K562 (cell line): ENCODE measurements around the gene RGS17. TPM values are rescaled to one million over a fixed set of nuclear protein-coding genes. Genes with fewer than 3 reads are reported as not detected.

ENCODE experiments used
- ATAC-seq: fragments of 200-7000 bp; cut with Tn5 transposase; 3 replicates; pipeline ENCODE4 v1.9.1; 2020; ENCODE audit warnings: moderate library complexity
- BruUV-seq: library from RNA; stranded (reverse); fragments of 400-500 nt; replicated peaks from 2 replicates; lab custom pipeline; 2021; lab: Mats Ljungman, UMichigan
- CTCF ChIA-PET: fragments of 300-600 bp; formaldehyde crosslinking; extraction: SDS; loops from one replicate; lab custom pipeline; 2021; ENCODE audit warnings: low intra/inter-chr PET ratio; lab: Yijun Ruan, JAX
- POLR2A ChIA-PET: fragments of 300-600, 350-650 bp; sonication (Branson Sonifier 250); formaldehyde crosslinking; extraction: SDS; loops from one replicate; lab custom pipeline; 2021; ENCODE audit warnings: antibody characterized with exemption, inconsistent platforms; lab: Yijun Ruan, JAX
- DNase-seq, 4 experiments: peaks; one replicate each; pipeline versions ENCODE4 v3.0.0 to v3.0.0-alpha.2; 2011 to 2018; ENCODE audit warnings: low spot score in 3 of 4, mixed read lengths in 3 of 4; ENCODE audit errors: extremely low read depth in 1 of 4
- FAIRE-seq: peaks from 2 replicates; lab custom pipeline; 2011; peaks lifted over from hg19 to GRCh38; lab: Jason Lieb, UNC
- H2AFZ ChIP-seq: 2 replicates; pipeline ENCODE4 v1.6.0; 2011; ENCODE audit warnings: low read depth, low read length, control low read depth, inconsistent platforms
- H3K27ac ChIP-seq: fragments of 200-600 bp; 3 replicates; pipeline ENCODE4 v1.8.0; 2011; ENCODE audit warnings: low read depth, mild to moderate bottlenecking, control low read depth, inconsistent platforms, low read length, moderate library complexity, mixed read lengths; ENCODE audit errors: extremely low read depth
- H3K27me3 ChIP-seq, 2 experiments: fragments of 300-600 bp in 1 of 2; 2 replicates in 1 of 2; 3 replicates in 1 of 2; pipeline versions ENCODE4 v1.6.0 to v1.8.0; 2011; ENCODE audit warnings: inconsistent platforms in 2 of 2, low read length in 2 of 2, mild to moderate bottlenecking in 1 of 2, mixed read lengths in 1 of 2, moderate library complexity in 1 of 2; ENCODE audit not compliant: control insufficient read depth in 2 of 2, insufficient read depth in 2 of 2
- H3K36me3 ChIP-seq: fragments of 300-600 bp; 3 replicates; pipeline ENCODE4 v1.8.0; 2011; ENCODE audit warnings: mild to moderate bottlenecking, low read length, inconsistent platforms; ENCODE audit not compliant: control insufficient read depth, insufficient read depth
- H3K4me1 ChIP-seq, 2 experiments: fragments of 200-600 bp in 1 of 2; replicated peaks in 1 of 2; 2 replicates in 1 of 2; 3 replicates in 1 of 2; pipeline versions ENCODE4 v1.5.1 to v1.8.0; 2011; ENCODE audit warnings: inconsistent platforms in 2 of 2, low read length in 2 of 2, mild to moderate bottlenecking in 1 of 2, mixed read lengths in 1 of 2, moderate library complexity in 1 of 2; ENCODE audit not compliant: control insufficient read depth in 2 of 2, insufficient read depth in 2 of 2
- H3K4me2 ChIP-seq: 2 replicates; pipeline ENCODE4 v1.6.1; 2011; ENCODE audit warnings: low read length, control low read depth, inconsistent platforms, mixed read lengths; ENCODE audit not compliant: insufficient read depth
- H3K4me3 ChIP-seq: fragments of 200-600 bp; sonication (generic), shearing (Covaris generic); 2 replicates; pipeline ENCODE4 v1.5.1; 2016; ENCODE audit warnings: control low read depth, inconsistent platforms
- H3K79me2 ChIP-seq: fragments of 200-600 bp; 3 replicates; pipeline ENCODE4 v1.8.0; 2011; ENCODE audit warnings: low read length, inconsistent platforms; ENCODE audit not compliant: control insufficient read depth, insufficient read depth
- H3K9ac ChIP-seq, 2 experiments: 2 replicates each; pipeline versions ENCODE4 v1.6.0 to v1.6.1; 2011; ENCODE audit warnings: low read depth in 2 of 2, low read length in 2 of 2, control low read depth in 1 of 2, inconsistent platforms in 1 of 2, mild to moderate bottlenecking in 1 of 2, mixed read lengths in 1 of 2; ENCODE audit not compliant: insufficient read depth in 1 of 2
- H3K9me1 ChIP-seq: one replicate; pipeline ENCODE4 v1.6.0; 2011; ENCODE audit warnings: inconsistent platforms, mild to moderate bottlenecking, low read length, moderate library complexity; ENCODE audit not compliant: control insufficient read depth, insufficient read depth
- H3K9me3 ChIP-seq: replicated peaks from 2 replicates; pipeline ENCODE4 v1.5.1; 2011; ENCODE audit warnings: low read depth, low read length, inconsistent platforms; ENCODE audit not compliant: control insufficient read depth, insufficient read depth
- H4K20me1 ChIP-seq: replicated peaks from 2 replicates; pipeline ENCODE4 v1.6.1; 2011; ENCODE audit warnings: low read length, inconsistent platforms, mixed read lengths; ENCODE audit not compliant: control insufficient read depth, insufficient read depth
- ARHGAP35 ChIP-seq: fragments of 450-650 bp; IDR thresholded peaks from 2 replicates; pipeline ENCODE4 v1.6.1; 2018; ENCODE audit not compliant: partially characterized antibody
- ELF4 ChIP-seq: fragments of 450-650 bp; formaldehyde crosslinking; IDR thresholded peaks from 2 replicates; pipeline ENCODE4 v1.4.0; 2022; ENCODE audit warnings: missing genetic modification characterization
- HNRNPK ChIP-seq: fragments of 200-400 bp; formaldehyde crosslinking; IDR thresholded peaks from one replicate; pipeline ENCODE4 v1.6.1; 2018; ENCODE audit warnings: mild to moderate bottlenecking, low read depth, low read length; ENCODE audit not compliant: poor library complexity, severe bottlenecking
- JUN ChIP-seq, 2 experiments: sonication (generic) in 1 of 2; formaldehyde crosslinking in 1 of 2; IDR thresholded peaks; 2 replicates each; pipeline versions ENCODE4 v1.6.1 to v1.8.0; 2012 to 2022; ENCODE audit warnings: borderline replicate concordance in 2 of 2, mild to moderate bottlenecking in 2 of 2, improper control_type of control experiment in 1 of 2, low read depth in 1 of 2, low read length in 1 of 2, missing genetic modification reagents in 1 of 2
- MTF1 ChIP-seq: fragments of 250-450 bp; sonication (Bioruptor Pico); IDR thresholded peaks from 2 replicates; pipeline ENCODE4 v1.9.0; 2021; ENCODE audit warnings: moderate library complexity, mild to moderate bottlenecking, inconsistent platforms, borderline replicate concordance
- MYBL2 ChIP-seq, 2 experiments: fragments of 450-650 bp in 1 of 2; sonication (generic) in 1 of 2; formaldehyde crosslinking in 1 of 2; IDR thresholded peaks; 2 replicates each; pipeline versions ENCODE4 v1.6.1 to v1.8.1; 2017 to 2022; ENCODE audit warnings: borderline replicate concordance in 1 of 2, inconsistent platforms in 1 of 2, low read depth in 1 of 2, mild to moderate bottlenecking in 1 of 2, missing genetic modification reagents in 1 of 2, moderate library complexity in 1 of 2
- OTX1 ChIP-seq: fragments of 450-650 bp; formaldehyde crosslinking; IDR thresholded peaks from 2 replicates; pipeline ENCODE4 v1.4.0; 2022; ENCODE audit warnings: mild to moderate bottlenecking
- PML ChIP-seq: IDR thresholded peaks from 2 replicates; pipeline ENCODE4 v1.6.1; 2012; ENCODE audit warnings: low read length, inconsistent platforms
- PTTG1 ChIP-seq: fragments of 450-650 bp; IDR thresholded peaks from 2 replicates; pipeline ENCODE4 v1.6.1; 2016; ENCODE audit warnings: low read depth, mild to moderate bottlenecking, missing genetic modification characterization, missing compliant biosample characterization
- U2AF1 ChIP-seq: fragments of 200-400 bp; formaldehyde crosslinking; optimal IDR thresholded peaks from 2 replicates; pipeline ENCODE3; 2017; ENCODE audit warnings: mild to moderate bottlenecking, low read depth, low read length, moderate library complexity
- ZKSCAN1 ChIP-seq: fragments of 150-350 bp; IDR thresholded peaks from 2 replicates; pipeline ENCODE4 v1.6.1; 2016; ENCODE audit warnings: low read depth, low read length
- ZNF124 ChIP-seq: sonication (generic); formaldehyde crosslinking; IDR thresholded peaks from 2 replicates; pipeline ENCODE4 v1.8.1; 2022; ENCODE audit warnings: missing genetic modification reagents
- WGBS: fragments of 100-300 bp; shearing (Covaris generic); methylation state at CpG from one replicate; pipeline ENCODE4 v1.1.6; 2016; ENCODE audit warnings: low coverage, mixed read lengths; ENCODE audit not compliant: insufficient coverage; ENCODE audit errors: missing lambda C conversion rate; 5-methylcytosine and 5-hydroxymethylcytosine counted together
- in situ Hi-C: fragments of 300-500 bp; cut with MboI; formaldehyde crosslinking; loops from 4 replicates; pipeline ENCODE4 v1.15.0; 2018; ENCODE audit warnings: inconsistent platforms, mixed read lengths
- intact Hi-C: fragments of 100-400 bp; cut with micrococcal nuclease; formaldehyde crosslinking; loops from 2 replicates; pipeline ENCODE4 v1.14.2; 2022
- polyA plus RNA-seq, 8 experiments: library from polyadenylated mRNA; depleted of rRNA in 4 of 8; stranded (reverse) in 5 of 8; unstranded in 3 of 8; fragments of >200 nt; fragmentation: Nextera tagmentation in 2 of 8; fragmentation: Illumina TruSeq in 1 of 8; extraction: Ambion mirVana in 2 of 8; extraction: Trizol in 1 of 8; gene quantifications; 2 replicates each; pipeline versions ENCODE4 v1.2.1 to v1.2.3, GENCODE V29; 2011 to 2014; ENCODE audit warnings: inconsistent platforms in 1 of 8, missing spikeins in 1 of 8
- total RNA-seq, 7 experiments: library from RNA; depleted of rRNA in 6 of 7; stranded (reverse); fragments of >200 nt in 6 of 7; fragmentation: Illumina TruSeq in 2 of 7; extraction: Trizol in 2 of 7; gene quantifications; 2 replicates each; pipeline versions ENCODE4 v1.2.1 to v1.2.3, GENCODE V29; 2011 to 2021; ENCODE audit warnings: low replicate concordance in 1 of 7
- TF ChIP-seq, protein P1 (sequence below): fragments of 200-800 bp; sonication (Bioruptor generic); IDR thresholded peaks from 2 replicates; pipeline ENCODE4 v1.6.1; 2017; ENCODE audit warnings: missing genetic modification characterization, missing compliant biosample characterization
- TF ChIP-seq, protein P2 (sequence below), 2 experiments: IDR thresholded peaks; 2 replicates each; pipeline ENCODE4 v1.6.1; 2012; ENCODE audit warnings: improper control_type of control experiment in 2 of 2, low read depth in 2 of 2, low read length in 2 of 2, borderline replicate concordance in 1 of 2
- TF ChIP-seq, protein P3 (sequence below): sonication (generic); formaldehyde crosslinking; IDR thresholded peaks from 2 replicates; pipeline ENCODE4 v1.8.0; 2022; ENCODE audit warnings: missing genetic modification reagents, mild to moderate bottlenecking, moderate library complexity, borderline replicate concordance

The RGS17 gene
- total and polyA plus RNA-seq, 9 of the 15 experiments (the other 6 are each of a cell fraction or from before 2014, with no cell fraction given): 0.01 to 0.14 (median 0.08) TPM; not detected in 6

DNA sequence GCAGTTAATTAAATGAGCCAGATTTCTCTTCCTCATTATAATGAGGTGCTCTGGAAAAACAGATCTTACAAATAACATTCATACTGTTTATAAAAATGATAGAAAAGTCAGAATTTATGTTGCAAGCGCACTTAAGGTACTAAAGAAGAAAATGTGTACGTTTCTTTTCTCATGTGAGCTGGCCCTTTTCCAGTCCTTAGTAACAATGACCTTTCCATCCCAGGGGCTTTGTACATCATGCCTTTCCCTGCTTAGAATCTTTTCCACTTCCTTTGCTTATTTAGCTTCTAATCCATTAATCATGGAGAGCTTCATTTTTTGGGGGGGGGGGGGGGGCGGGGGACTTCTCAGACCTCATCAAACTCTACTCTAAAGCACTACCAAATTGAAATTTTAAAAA, 153.0 kb downstream of the RGS17 start:
- no TSS peak for BruUV-seq
- Histone ChIP-seq H3K9me3 (no peaks in the 10 kb centered on the region), H3K4me1 (peaks cover 3 to 34% of the 10 kb centered on the region in 2 experiments), H3K27ac (no peak overlapping the region), H3K4me2 (no peak overlapping the region), H2AFZ (no peak overlapping the region), H3K9ac (peak overlapping the region in 1 of 2 experiments; percentile 16; a peak in 1 of 4 replicates), H3K36me3 (peaks cover 85% of the 10 kb centered on the region), H3K27me3 (no peaks in the 10 kb centered on the region), H3K9me1 (peaks cover 4% of the 10 kb centered on the region), H3K79me2 (peaks cover 99% of the 10 kb centered on the region), H4K20me1 (peaks cover 50% of the 10 kb centered on the region), H3K4me3 (no peak overlapping the region)
- WGBS: 60% methylated on average over 2 of the region's 3 CpGs
- no peak for DNase-seq
- ChIA-PET CTCF (no interaction called here), POLR2A (interaction anchor here (0.7 to 1.9 kb wide), 4 partner anchors 10 to 1866 kb away, joined by 3 to 11 read pairs (median 5); no protein-coding TSS in a partner anchor)
- ATAC-seq: no peak
- intact Hi-C loops (no loop called here), in situ Hi-C loops (loop anchor here (25.0 kb wide), 2 partner anchors 1534 to 1566 kb away; partner anchors contain the start of gene CNKSR3)
- no peak for FAIRE-seq
- TF ChIP-seq ZNF124 (no peak), MTF1 (no peak), ELF4 (CRISPR knock-in tag) (no peak), ARHGAP35 (no peak), U2AF1 (no peak), MYBL2 (IDR thresholded peaks at IDR 0.05; ENCODE audit: low read depth) (no peak), MYBL2 (CRISPR knock-in tag; IDR thresholded peaks at IDR 0.05; ENCODE audit: borderline replicate concordance) (no peak), HNRNPK (no peak), JUN (IDR thresholded peaks at IDR 0.05; ENCODE audit: borderline replicate concordance, low read depth, low read length) (no peak), JUN (CRISPR knock-in tag; IDR thresholded peaks at IDR 0.05; ENCODE audit: borderline replicate concordance) (no peak), PML (no peak), OTX1 (no peak), ZKSCAN1 (no peak), PTTG1 (no peak)
- TF ChIP-seq, protein P1, sequence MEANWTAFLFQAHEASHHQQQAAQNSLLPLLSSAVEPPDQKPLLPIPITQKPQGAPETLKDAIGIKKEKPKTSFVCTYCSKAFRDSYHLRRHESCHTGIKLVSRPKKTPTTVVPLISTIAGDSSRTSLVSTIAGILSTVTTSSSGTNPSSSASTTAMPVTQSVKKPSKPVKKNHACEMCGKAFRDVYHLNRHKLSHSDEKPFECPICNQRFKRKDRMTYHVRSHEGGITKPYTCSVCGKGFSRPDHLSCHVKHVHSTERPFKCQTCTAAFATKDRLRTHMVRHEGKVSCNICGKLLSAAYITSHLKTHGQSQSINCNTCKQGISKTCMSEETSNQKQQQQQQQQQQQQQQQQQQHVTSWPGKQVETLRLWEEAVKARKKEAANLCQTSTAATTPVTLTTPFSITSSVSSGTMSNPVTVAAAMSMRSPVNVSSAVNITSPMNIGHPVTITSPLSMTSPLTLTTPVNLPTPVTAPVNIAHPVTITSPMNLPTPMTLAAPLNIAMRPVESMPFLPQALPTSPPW (CRISPR knock-in tag): 0 out of 2 replicates have a peak, but pooled peaks have one; percentile 24
- TF ChIP-seq, protein P2, sequence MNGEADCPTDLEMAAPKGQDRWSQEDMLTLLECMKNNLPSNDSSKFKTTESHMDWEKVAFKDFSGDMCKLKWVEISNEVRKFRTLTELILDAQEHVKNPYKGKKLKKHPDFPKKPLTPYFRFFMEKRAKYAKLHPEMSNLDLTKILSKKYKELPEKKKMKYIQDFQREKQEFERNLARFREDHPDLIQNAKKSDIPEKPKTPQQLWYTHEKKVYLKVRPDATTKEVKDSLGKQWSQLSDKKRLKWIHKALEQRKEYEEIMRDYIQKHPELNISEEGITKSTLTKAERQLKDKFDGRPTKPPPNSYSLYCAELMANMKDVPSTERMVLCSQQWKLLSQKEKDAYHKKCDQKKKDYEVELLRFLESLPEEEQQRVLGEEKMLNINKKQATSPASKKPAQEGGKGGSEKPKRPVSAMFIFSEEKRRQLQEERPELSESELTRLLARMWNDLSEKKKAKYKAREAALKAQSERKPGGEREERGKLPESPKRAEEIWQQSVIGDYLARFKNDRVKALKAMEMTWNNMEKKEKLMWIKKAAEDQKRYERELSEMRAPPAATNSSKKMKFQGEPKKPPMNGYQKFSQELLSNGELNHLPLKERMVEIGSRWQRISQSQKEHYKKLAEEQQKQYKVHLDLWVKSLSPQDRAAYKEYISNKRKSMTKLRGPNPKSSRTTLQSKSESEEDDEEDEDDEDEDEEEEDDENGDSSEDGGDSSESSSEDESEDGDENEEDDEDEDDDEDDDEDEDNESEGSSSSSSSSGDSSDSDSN (IDR thresholded peaks at IDR 0.05; ENCODE audit: borderline replicate concordance in 1 of 2, low read depth in 2 of 2, low read length in 2 of 2): no peak
- TF ChIP-seq, protein P3, sequence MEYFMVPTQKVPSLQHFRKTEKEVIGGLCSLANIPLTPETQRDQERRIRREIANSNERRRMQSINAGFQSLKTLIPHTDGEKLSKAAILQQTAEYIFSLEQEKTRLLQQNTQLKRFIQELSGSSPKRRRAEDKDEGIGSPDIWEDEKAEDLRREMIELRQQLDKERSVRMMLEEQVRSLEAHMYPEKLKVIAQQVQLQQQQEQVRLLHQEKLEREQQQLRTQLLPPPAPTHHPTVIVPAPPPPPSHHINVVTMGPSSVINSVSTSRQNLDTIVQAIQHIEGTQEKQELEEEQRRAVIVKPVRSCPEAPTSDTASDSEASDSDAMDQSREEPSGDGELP (CRISPR knock-in tag): no peak
